IPS DF 4.7 (cell line): ENCODE data around the gene TRIM13.
"Not testable (repeated sequence)": the region's sequence is repeated elsewhere in the genome, so short reads cannot be mapped to it uniquely, and the experiment has no call there.

ENCODE experiments used
- DNase-seq: peaks from one replicate; pipeline ENCODE4 v3.0.0-alpha.2; 2013; ENCODE audit warnings: low spot score; ENCODE audit errors: extremely low read depth

The TRIM13 gene

GRCh38 chr13:50055454-50055853, 58.6 kb downstream of the TRIM13 start:
- no peak for DNase-seq

GRCh38 chr13:50060718-50061117, 63.9 kb downstream of the TRIM13 start:
- DNase-seq, result no peak

GRCh38 chr13:50062336-50062735, 65.5 kb downstream of the TRIM13 start:
- DNase-seq, result not testable (repeated sequence)

- DNase-seq, result no peak
Measured at GRCh38 chr13:50065712-50066111, 68.9 kb downstream of the TRIM13 start.
